ENCODE measurements around the gene SERGEF.

Gene SERGEF

DNA sequence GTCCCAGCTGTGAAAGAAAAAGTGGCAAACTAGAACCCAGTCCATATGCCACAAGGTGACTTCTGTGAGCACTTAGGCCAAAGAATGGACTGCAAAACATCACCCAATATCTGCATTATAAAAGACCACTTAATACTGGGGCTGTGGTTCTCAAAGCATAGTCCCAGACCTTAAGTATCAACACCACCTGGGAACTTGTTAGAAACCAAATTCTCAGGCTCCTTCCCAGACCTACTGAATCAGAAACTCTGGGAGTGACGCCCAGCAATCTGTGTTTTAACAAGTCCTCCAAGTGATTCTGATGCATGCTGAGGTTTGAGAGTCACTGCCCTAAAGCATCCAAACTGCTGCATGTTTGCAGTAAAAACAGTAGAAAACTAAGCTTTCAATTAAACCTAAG, 81.3 kb downstream of the SERGEF start:
- H3K79me2 ChIP-seq (ENCODE audit: low read length) = no peaks in the 10 kb centered on the region
- H3K4me1 ChIP-seq (ENCODE audit: low read length) = no peaks in the 10 kb centered on the region
- H3K36me3 ChIP-seq (replicated peaks; ENCODE audit: insufficient read depth, low read length) = no peaks in the 10 kb centered on the region

DNA sequence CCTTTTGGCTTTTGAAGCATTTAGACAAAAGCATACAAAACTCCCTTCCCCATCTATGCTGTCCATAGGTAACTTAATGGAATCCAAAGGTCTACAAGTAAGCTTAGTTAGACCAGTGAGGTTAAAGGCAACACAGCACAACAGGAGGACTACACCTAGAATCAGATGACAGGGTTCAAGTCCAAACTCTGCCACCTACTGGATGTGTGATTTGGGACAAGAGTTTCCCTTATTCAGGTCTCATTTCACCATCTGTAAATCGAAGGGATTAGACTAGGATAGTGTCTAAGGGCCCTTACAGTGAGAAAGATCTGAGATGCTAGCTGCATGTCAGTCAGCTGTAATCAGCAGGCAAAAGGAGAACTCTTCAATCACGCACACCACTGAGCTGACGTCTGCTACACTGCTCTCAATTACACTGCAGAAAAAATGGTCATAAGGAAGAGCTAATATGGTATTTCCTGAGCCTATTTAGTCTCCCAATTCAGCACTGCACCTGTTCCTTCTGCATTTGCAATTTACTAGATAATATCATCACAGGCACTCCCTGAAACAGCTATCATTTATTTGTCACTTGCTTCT, 82.2 kb downstream of the SERGEF start:
- Histone ChIP-seq H3K27me3 (replicated peaks; ENCODE audit: insufficient read depth, low read length) (no peaks in the 10 kb centered on the region), H3K4me2 (ENCODE audit: low read depth, low read length) (no peak overlapping the region), H3K9me3 (replicated peaks; ENCODE audit: insufficient read depth, low read length) (no peaks in the 10 kb centered on the region), H3K9me2 (replicated peaks; ENCODE audit: insufficient read depth, low read length) (no peaks in the 10 kb centered on the region), H3K4me1 (ENCODE audit: low read length) (no peaks in the 10 kb centered on the region), H3K4me3 (ENCODE audit: low read length) (no peak overlapping the region), H3K79me2 (ENCODE audit: low read length) (no peaks in the 10 kb centered on the region), H3K36me3 (replicated peaks; ENCODE audit: insufficient read depth, low read length) (no peaks in the 10 kb centered on the region), H3F3A (ENCODE audit: insufficient read depth, low read length) (no peaks in the 10 kb centered on the region), H3K9ac (ENCODE audit: low read length) (no peak overlapping the region), H2AFZ (ENCODE audit: low read length) (no peak overlapping the region), H4K20me1 (ENCODE audit: insufficient read depth, low read length) (no peaks in the 10 kb centered on the region), H3K27ac (ENCODE audit: low read length) (no peak overlapping the region)
- TF ChIP-seq EZH2 (optimal IDR thresholded peaks at IDR 0.05; ENCODE audit: low read depth, low read length) = no peak
- TF ChIP-seq, protein P1, sequence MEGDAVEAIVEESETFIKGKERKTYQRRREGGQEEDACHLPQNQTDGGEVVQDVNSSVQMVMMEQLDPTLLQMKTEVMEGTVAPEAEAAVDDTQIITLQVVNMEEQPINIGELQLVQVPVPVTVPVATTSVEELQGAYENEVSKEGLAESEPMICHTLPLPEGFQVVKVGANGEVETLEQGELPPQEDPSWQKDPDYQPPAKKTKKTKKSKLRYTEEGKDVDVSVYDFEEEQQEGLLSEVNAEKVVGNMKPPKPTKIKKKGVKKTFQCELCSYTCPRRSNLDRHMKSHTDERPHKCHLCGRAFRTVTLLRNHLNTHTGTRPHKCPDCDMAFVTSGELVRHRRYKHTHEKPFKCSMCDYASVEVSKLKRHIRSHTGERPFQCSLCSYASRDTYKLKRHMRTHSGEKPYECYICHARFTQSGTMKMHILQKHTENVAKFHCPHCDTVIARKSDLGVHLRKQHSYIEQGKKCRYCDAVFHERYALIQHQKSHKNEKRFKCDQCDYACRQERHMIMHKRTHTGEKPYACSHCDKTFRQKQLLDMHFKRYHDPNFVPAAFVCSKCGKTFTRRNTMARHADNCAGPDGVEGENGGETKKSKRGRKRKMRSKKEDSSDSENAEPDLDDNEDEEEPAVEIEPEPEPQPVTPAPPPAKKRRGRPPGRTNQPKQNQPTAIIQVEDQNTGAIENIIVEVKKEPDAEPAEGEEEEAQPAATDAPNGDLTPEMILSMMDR (IDR thresholded peaks at IDR 0.05; ENCODE audit: low read length) = no peak
- no peak for TF ChIP-seq EZH2phosphoT487 (IDR thresholded peaks at IDR 0.05; ENCODE audit: low read length)
- DNase-seq = no peak

More for the DNA sequence above, 81.3 kb downstream of the SERGEF start:
- H3K4me3 ChIP-seq (ENCODE audit: low read length) = no peak overlapping the region
- no peaks in the 10 kb centered on the region for H4K20me1 ChIP-seq (ENCODE audit: insufficient read depth, low read length)
- no peak overlapping the region for H2AFZ ChIP-seq (ENCODE audit: low read length)
- no peak overlapping the region for H3K4me2 ChIP-seq (ENCODE audit: low read depth, low read length)
- H3F3A ChIP-seq (ENCODE audit: insufficient read depth, low read length) = no peaks in the 10 kb centered on the region
- no peak overlapping the region for H3K9ac ChIP-seq (ENCODE audit: low read length)
- no peak overlapping the region for H3K27ac ChIP-seq (ENCODE audit: low read length)
- TF ChIP-seq EZH2phosphoT487 (IDR thresholded peaks at IDR 0.05; ENCODE audit: low read length) (no peak), EZH2 (optimal IDR thresholded peaks at IDR 0.05; ENCODE audit: low read depth, low read length) (no peak)
- TF ChIP-seq, protein P1 (IDR thresholded peaks at IDR 0.05; ENCODE audit: low read length) = no peak
- H3K27me3 ChIP-seq (replicated peaks; ENCODE audit: insufficient read depth, low read length) = no peaks in the 10 kb centered on the region
- no peaks in the 10 kb centered on the region for H3K9me3 ChIP-seq (replicated peaks; ENCODE audit: insufficient read depth, low read length)
- no peaks in the 10 kb centered on the region for H3K9me2 ChIP-seq (replicated peaks; ENCODE audit: insufficient read depth, low read length)
- no peak for DNase-seq

DNA sequence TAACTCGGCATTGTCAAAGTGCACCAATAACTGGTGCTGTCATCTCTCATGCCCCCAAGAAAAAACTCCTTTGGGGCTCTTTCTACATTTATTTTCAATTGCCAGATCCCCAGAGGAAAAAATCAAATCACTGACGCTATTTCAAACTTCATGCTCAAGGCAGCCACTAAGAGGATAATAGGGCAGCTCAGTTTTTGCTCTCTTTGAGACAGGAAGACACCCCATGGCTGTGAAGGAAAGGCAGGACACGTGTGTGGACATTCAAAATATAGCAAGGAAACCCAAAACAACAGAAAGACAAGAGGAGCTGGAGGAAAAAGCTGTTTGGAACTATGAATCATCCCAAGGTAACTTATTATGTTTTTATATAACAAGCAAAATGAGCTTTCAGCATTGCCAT, 83.7 kb downstream of the SERGEF start:
- Histone ChIP-seq H3K9me2 (replicated peaks; ENCODE audit: insufficient read depth, low read length) (no peaks in the 10 kb centered on the region), H3K9me3 (replicated peaks; ENCODE audit: insufficient read depth, low read length) (no peaks in the 10 kb centered on the region), H3F3A (ENCODE audit: insufficient read depth, low read length) (no peaks in the 10 kb centered on the region), H3K4me1 (ENCODE audit: low read length) (no peaks in the 10 kb centered on the region), H3K4me2 (ENCODE audit: low read depth, low read length) (no peak overlapping the region), H3K9ac (ENCODE audit: low read length) (no peak overlapping the region), H2AFZ (ENCODE audit: low read length) (no peak overlapping the region), H3K4me3 (ENCODE audit: low read length) (no peak overlapping the region), H3K36me3 (replicated peaks; ENCODE audit: insufficient read depth, low read length) (no peaks in the 10 kb centered on the region), H4K20me1 (ENCODE audit: insufficient read depth, low read length) (no peaks in the 10 kb centered on the region), H3K27me3 (replicated peaks; ENCODE audit: insufficient read depth, low read length) (no peaks in the 10 kb centered on the region), H3K79me2 (ENCODE audit: low read length) (no peaks in the 10 kb centered on the region), H3K27ac (ENCODE audit: low read length) (no peak overlapping the region)
- TF ChIP-seq EZH2 (optimal IDR thresholded peaks at IDR 0.05; ENCODE audit: low read depth, low read length) (no peak), EZH2phosphoT487 (IDR thresholded peaks at IDR 0.05; ENCODE audit: low read length) (no peak)
- TF ChIP-seq, protein P1 (IDR thresholded peaks at IDR 0.05; ENCODE audit: low read length) = no peak
- DNase-seq = no peak
